CD14-positive monocyte (primary cell): ENCODE data around the gene ATP5PD. TPM values are rescaled to one million over a fixed set of nuclear protein-coding genes. Genes with fewer than 3 reads are reported as not detected.

Source experiments
- DNase-seq, 3 donors: peaks; one replicate each; pipeline ENCODE4 v3.0.0-alpha.2; 2011 to 2022
- H2AFZ ChIP-seq: 2 replicates; pipeline ENCODE4 v1.6.0; 2012; ENCODE audit warnings: mild to moderate bottlenecking, low read depth, low read length, inconsistent platforms; ENCODE audit not compliant: insufficient read depth, poor library complexity, severe bottlenecking
- H3K27ac ChIP-seq, 2 donors: 1 replicate in 1 of 2; 2 replicates in 1 of 2; pipeline ENCODE4 v1.5.1; 2012 to 2013; ENCODE audit warnings: low read length in 2 of 2, control low read depth in 1 of 2, inconsistent platforms in 1 of 2, low read depth in 1 of 2, mild to moderate bottlenecking in 1 of 2
- H3K27me3 ChIP-seq, 2 donors: one replicate each; pipeline versions ENCODE4 v1.6.0 to v1.6.1; 2011 to 2013; ENCODE audit warnings: low read length in 2 of 2; ENCODE audit not compliant: control insufficient read depth in 2 of 2, insufficient read depth in 2 of 2
- H3K36me3 ChIP-seq, 2 donors: replicated peaks in 1 of 2; 1 replicate in 1 of 2; 2 replicates in 1 of 2; pipeline versions ENCODE4 v1.5.1 to v1.6.1; 2012 to 2013; ENCODE audit warnings: low read length in 2 of 2, control low read depth in 1 of 2, inconsistent platforms in 1 of 2, mild to moderate bottlenecking in 1 of 2; ENCODE audit not compliant: insufficient read depth in 2 of 2, control insufficient read depth in 1 of 2
- H3K4me1 ChIP-seq, 2 donors: 1 replicate in 1 of 2; 2 replicates in 1 of 2; pipeline versions ENCODE4 v1.5.1 to v1.6.1; 2012 to 2013; ENCODE audit warnings: low read length in 2 of 2, control low read depth in 1 of 2, inconsistent platforms in 1 of 2, mild to moderate bottlenecking in 1 of 2, moderate library complexity in 1 of 2; ENCODE audit not compliant: insufficient read depth in 2 of 2, control insufficient read depth in 1 of 2
- H3K4me2 ChIP-seq: replicated peaks from 2 replicates; pipeline ENCODE3; 2012; ENCODE audit warnings: low read length, moderate library complexity, mild to moderate bottlenecking; ENCODE audit not compliant: poor library complexity, severe bottlenecking; ENCODE audit errors: extremely low read depth
- H3K4me3 ChIP-seq, 3 experiments: fragments of 200-600 bp in 1 of 3; sonication (generic) in 1 of 3; replicated peaks in 1 of 3; 1 replicate in 2 of 3; 2 replicates in 1 of 3; pipeline ENCODE4 v1.5.1; 2011 to 2013; ENCODE audit warnings: low read length in 3 of 3, mild to moderate bottlenecking in 3 of 3, control low read depth in 2 of 3, low read depth in 2 of 3, inconsistent platforms in 1 of 3, moderate library complexity in 1 of 3
- H3K79me2 ChIP-seq: 2 replicates; pipeline ENCODE4 v1.6.0; 2012; ENCODE audit warnings: mild to moderate bottlenecking, control low read depth, inconsistent platforms, low read length, moderate library complexity; ENCODE audit not compliant: insufficient read depth
- H3K9ac ChIP-seq: 2 replicates; pipeline ENCODE4 v1.6.0; 2017; ENCODE audit warnings: low read length, mild to moderate bottlenecking; ENCODE audit not compliant: insufficient read depth, poor library complexity, severe bottlenecking
- H3K9me3 ChIP-seq, 2 donors: replicated peaks in 1 of 2; 1 replicate in 1 of 2; 2 replicates in 1 of 2; pipeline versions ENCODE4 v1.5.1 to v1.6.1; 2012 to 2013; ENCODE audit warnings: low read length in 2 of 2, control low read depth in 1 of 2; ENCODE audit not compliant: control insufficient read depth in 1 of 2, insufficient read depth in 1 of 2
- H4K20me1 ChIP-seq: 2 replicates; pipeline ENCODE4 v1.6.0; 2012; ENCODE audit warnings: mild to moderate bottlenecking, low read length, control low read depth, moderate library complexity; ENCODE audit not compliant: insufficient read depth
- H3K27ac Mint-ChIP-seq, 7 donors: one replicate each; pipeline ENCODE4 v1.8.0; 2020; ENCODE audit warnings: mild to moderate bottlenecking in 7 of 7, mixed read lengths in 7 of 7, moderate library complexity in 6 of 7, inconsistent platforms in 2 of 7
- H3K27me3 Mint-ChIP-seq, 3 donors: one replicate each; pipeline ENCODE4 v1.8.0; 2021 to 2022; ENCODE audit warnings: low read depth in 3 of 3, mild to moderate bottlenecking in 3 of 3, mixed read lengths in 3 of 3, moderate library complexity in 3 of 3, inconsistent platforms in 1 of 3
- H3K36me3 Mint-ChIP-seq, 2 donors: one replicate each; pipeline ENCODE4 v1.8.0; 2020; ENCODE audit warnings: mixed read lengths in 2 of 2, inconsistent platforms in 1 of 2, mild to moderate bottlenecking in 1 of 2
- H3K4me1 Mint-ChIP-seq: one replicate; pipeline ENCODE4 v1.8.0; 2020; ENCODE audit warnings: mild to moderate bottlenecking, mixed read lengths
- H3K4me3 Mint-ChIP-seq, 2 donors: one replicate each; pipeline ENCODE4 v1.8.0; 2020; ENCODE audit warnings: mild to moderate bottlenecking in 2 of 2, mixed read lengths in 2 of 2, moderate library complexity in 1 of 2
- H3K9me3 Mint-ChIP-seq, 7 donors: one replicate each; pipeline ENCODE4 v1.8.0; 2020 to 2022; ENCODE audit warnings: mixed read lengths in 7 of 7, mild to moderate bottlenecking in 6 of 7, moderate library complexity in 6 of 7, inconsistent platforms in 2 of 7
- CTCF ChIP-seq: fragments of 200-600 bp; IDR thresholded peaks from one replicate; pipeline ENCODE4 v1.8.0; 2022; ENCODE audit warnings: antibody characterized with exemption, mild to moderate bottlenecking
- WGBS: methylation state at CpG from one replicate; pipeline ENCODE4 v1.1.5; 2013; ENCODE audit warnings: missing lambda C conversion rate; ENCODE audit not compliant: insufficient coverage; 5-methylcytosine and 5-hydroxymethylcytosine counted together
- intact Hi-C, 2 donors: fragments of 100-400 bp; cut with micrococcal nuclease; formaldehyde crosslinking; loops; one replicate each; pipeline versions ENCODE4 v1.15.0 to v1.15.1; 2023
- polyA plus RNA-seq, 3 donors: library from polyadenylated mRNA; depleted of rRNA in 1 of 3; unstranded in 2 of 3; stranded (reverse) in 1 of 3; fragments of 300-500 nt in 2 of 3; fragments of >200 nt in 1 of 3; fragmentation: Illumina TruSeq in 2 of 3; gene quantifications; 1 replicate in 2 of 3; 2 replicates in 1 of 3; pipeline ENCODE4 v1.2.3, GENCODE V29; 2012 to 2021

The ATP5PD gene
- polyA plus RNA-seq, 3 donors = 139 to 451 (median 437) TPM

- no peak overlapping the region for H3K9ac ChIP-seq
- TF ChIP-seq CTCF = no peak
- peaks cover 44 to 48% of the 10 kb centered on the region in 2 donors for H3K36me3 Mint-ChIP-seq
- peaks cover 0 to 3% (median 1%) of the 10 kb centered on the region in 3 donors for H3K27me3 Mint-ChIP-seq
- intact Hi-C loops = no loop called here
- H3K4me3 Mint-ChIP-seq = no peak overlapping the region
- H3K79me2 ChIP-seq = no peaks in the 10 kb centered on the region
- no peak overlapping the region for H2AFZ ChIP-seq
- H3K4me3 ChIP-seq = no peak overlapping the region
- no peaks in the 10 kb centered on the region for H3K9me3 ChIP-seq
- H3K36me3 ChIP-seq = peaks cover 37 to 47% of the 10 kb centered on the region in 2 donors
- peak overlapping the region in 2 of 7 donors; percentile 18 to 54 for H3K27ac Mint-ChIP-seq
- no peak overlapping the region for H3K4me2 ChIP-seq
- H3K4me1 Mint-ChIP-seq = peaks cover 12% of the 10 kb centered on the region
- no peaks in the 10 kb centered on the region for H3K9me3 Mint-ChIP-seq
- H3K4me1 ChIP-seq = peaks cover 7 to 9% of the 10 kb centered on the region in 2 donors
- H3K27ac ChIP-seq = no peak overlapping the region
- 54% methylated on average over 5 of the region's 6 CpGs for WGBS
- no peaks in the 10 kb centered on the region for H3K27me3 ChIP-seq
- H4K20me1 ChIP-seq = no peaks in the 10 kb centered on the region
- no peak for DNase-seq
Observed at GRCh38 chr17:75065562-75066151, 18.9 kb upstream of the ATP5PD start.

GRCh38 chr17:75064867-75065561, 18.2 kb upstream of the ATP5PD start:
- peaks cover 48 to 54% of the 10 kb centered on the region in 2 donors for H3K36me3 Mint-ChIP-seq
- no peak overlapping the region for H3K4me3 Mint-ChIP-seq
- Histone ChIP-seq H4K20me1 (no peaks in the 10 kb centered on the region), H3K4me1 (peaks cover 7 to 9% of the 10 kb centered on the region in 2 donors), H3K79me2 (no peaks in the 10 kb centered on the region), H3K27me3 (no peaks in the 10 kb centered on the region), H3K4me3 (no peak overlapping the region), H3K9me3 (no peaks in the 10 kb centered on the region), H3K4me2 (no peak overlapping the region), H3K9ac (no peak overlapping the region), H3K36me3 (peaks cover 38 to 53% of the 10 kb centered on the region in 2 donors), H3K27ac (no peak overlapping the region), H2AFZ (no peak overlapping the region)
- no peak for TF ChIP-seq CTCF
- intact Hi-C loops = no loop called here
- no peak overlapping the region for H3K27ac Mint-ChIP-seq
- H3K9me3 Mint-ChIP-seq = no peaks in the 10 kb centered on the region
- no peak for DNase-seq
- peaks cover 0 to 3% (median 1%) of the 10 kb centered on the region in 3 donors for H3K27me3 Mint-ChIP-seq
- 97% methylated on average over 14 of the region's 18 CpGs for WGBS
- H3K4me1 Mint-ChIP-seq = peaks cover 12% of the 10 kb centered on the region
